T-helper 17 cell (primary cell): Measurements from ENCODE around the gene SLC6A17. TPM values are rescaled to one million over a fixed set of nuclear protein-coding genes. Genes with fewer than 3 reads are reported as not detected.

ENCODE experiments used
- ATAC-seq: fragments of 150-1000 bp; cut with Tn5 transposase; 2 replicates; pipeline ENCODE4 v1.10.0; 2021; ENCODE audit warnings: mild to moderate bottlenecking, moderate library complexity
- DNase-seq, 3 donors: peaks; one replicate each; pipeline versions ENCODE4 v3.0.0 to v3.0.0-alpha.2; 2020 to 2021
- H3K9me3 ChIP-seq: one replicate; pipeline ENCODE4 v1.7.0; 2013; ENCODE audit warnings: low read length, mild to moderate bottlenecking; ENCODE audit not compliant: control insufficient read depth, poor library complexity, severe bottlenecking
- H3K27ac Mint-ChIP-seq: one replicate; pipeline ENCODE4 v1.8.0; 2022; ENCODE audit warnings: mild to moderate bottlenecking, moderate library complexity, mixed read lengths
- H3K27me3 Mint-ChIP-seq: one replicate; pipeline ENCODE4 v1.8.0; 2022; ENCODE audit warnings: mixed read lengths
- H3K36me3 Mint-ChIP-seq: one replicate; pipeline ENCODE4 v1.8.0; 2022; ENCODE audit warnings: low read depth, mixed read lengths
- H3K4me1 Mint-ChIP-seq: one replicate; pipeline ENCODE4 v1.8.0; 2022; ENCODE audit warnings: mild to moderate bottlenecking, mixed read lengths
- H3K4me3 Mint-ChIP-seq: one replicate; pipeline ENCODE4 v1.8.0; 2022; ENCODE audit warnings: mild to moderate bottlenecking, moderate library complexity, mixed read lengths
- total RNA-seq, 4 donors: library from RNA in 2 of 4; stranded (reverse) in 2 of 4; gene quantifications; one replicate each; pipeline ENCODE4 v1.2.3 and lab custom pipeline; 2022 to 2026

Gene SLC6A17
- total RNA-seq, 2 donors from 2014 or later, result not detected

DNA sequence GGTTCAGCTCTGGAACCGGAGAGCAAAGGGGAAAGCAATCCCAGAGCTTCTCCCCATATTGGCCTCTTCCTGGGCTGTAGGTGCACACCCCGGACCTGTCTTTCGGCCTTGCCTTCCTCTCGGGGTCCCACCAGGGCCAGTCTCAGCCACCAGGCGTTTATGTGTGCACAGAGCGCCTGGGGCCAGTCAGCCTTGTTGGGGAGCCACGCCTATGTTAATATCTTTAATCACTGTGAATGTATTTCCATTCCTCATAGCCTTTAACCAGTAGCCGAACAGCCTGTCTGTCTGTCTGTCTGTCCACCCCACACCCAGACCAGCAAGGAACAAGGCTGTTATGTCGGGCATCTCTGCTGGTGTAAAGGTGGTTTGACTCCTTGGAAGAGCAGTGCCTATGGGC lies 78.6 kb downstream of the SLC6A17 start:
- Mint-ChIP-seq H3K27me3 (no peaks in the 10 kb centered on the region), H3K4me3 (no peak overlapping the region), H3K36me3 (peaks cover 6% of the 10 kb centered on the region), H3K27ac (peak overlapping the region; percentile 19), H3K4me1 (peaks cover 3% of the 10 kb centered on the region)
- DNase-seq, result no peak
- ATAC-seq, result no peak
- no peaks in the 10 kb centered on the region for H3K9me3 ChIP-seq

DNA sequence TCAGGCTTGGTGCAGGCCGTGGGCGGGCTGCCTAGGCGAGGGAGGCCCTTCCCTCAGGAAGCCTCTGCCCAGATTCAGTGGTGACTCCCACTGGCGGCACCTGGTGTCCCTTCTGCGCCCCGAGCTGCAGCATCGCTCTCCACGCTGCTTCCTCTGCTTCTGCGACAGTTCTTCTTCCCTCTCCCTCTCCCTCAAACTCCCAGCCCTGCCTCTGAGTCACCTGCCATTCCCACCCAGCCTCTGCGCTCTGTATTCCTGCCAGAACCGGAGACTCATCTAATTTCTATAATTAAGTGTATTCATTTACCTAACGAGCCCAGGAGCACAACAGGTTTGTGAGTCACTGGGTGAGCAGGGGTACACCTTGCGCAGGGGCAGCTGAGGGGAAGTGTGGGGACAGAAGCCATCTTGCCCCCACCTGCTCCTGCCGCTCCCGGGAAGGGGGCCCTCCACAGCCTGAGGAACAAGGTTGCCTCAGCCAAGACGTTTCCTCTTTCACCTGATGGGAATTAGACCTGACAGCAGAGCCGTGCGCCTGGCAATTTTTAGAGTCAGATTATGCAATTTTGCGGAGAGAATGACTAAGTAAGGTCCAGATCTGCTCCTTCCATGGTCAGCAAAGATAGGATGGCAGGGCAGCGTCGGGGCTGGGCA lies 79.2 kb downstream of the SLC6A17 start:
- DNase-seq (no peak), ATAC-seq (no peak)
- Mint-ChIP-seq H3K4me1 (peaks cover 4% of the 10 kb centered on the region), H3K27me3 (no peaks in the 10 kb centered on the region), H3K27ac (peak overlapping the region; percentile 19), H3K36me3 (peaks cover 5% of the 10 kb centered on the region), H3K4me3 (no peak overlapping the region)
- no peaks in the 10 kb centered on the region for H3K9me3 ChIP-seq

DNA sequence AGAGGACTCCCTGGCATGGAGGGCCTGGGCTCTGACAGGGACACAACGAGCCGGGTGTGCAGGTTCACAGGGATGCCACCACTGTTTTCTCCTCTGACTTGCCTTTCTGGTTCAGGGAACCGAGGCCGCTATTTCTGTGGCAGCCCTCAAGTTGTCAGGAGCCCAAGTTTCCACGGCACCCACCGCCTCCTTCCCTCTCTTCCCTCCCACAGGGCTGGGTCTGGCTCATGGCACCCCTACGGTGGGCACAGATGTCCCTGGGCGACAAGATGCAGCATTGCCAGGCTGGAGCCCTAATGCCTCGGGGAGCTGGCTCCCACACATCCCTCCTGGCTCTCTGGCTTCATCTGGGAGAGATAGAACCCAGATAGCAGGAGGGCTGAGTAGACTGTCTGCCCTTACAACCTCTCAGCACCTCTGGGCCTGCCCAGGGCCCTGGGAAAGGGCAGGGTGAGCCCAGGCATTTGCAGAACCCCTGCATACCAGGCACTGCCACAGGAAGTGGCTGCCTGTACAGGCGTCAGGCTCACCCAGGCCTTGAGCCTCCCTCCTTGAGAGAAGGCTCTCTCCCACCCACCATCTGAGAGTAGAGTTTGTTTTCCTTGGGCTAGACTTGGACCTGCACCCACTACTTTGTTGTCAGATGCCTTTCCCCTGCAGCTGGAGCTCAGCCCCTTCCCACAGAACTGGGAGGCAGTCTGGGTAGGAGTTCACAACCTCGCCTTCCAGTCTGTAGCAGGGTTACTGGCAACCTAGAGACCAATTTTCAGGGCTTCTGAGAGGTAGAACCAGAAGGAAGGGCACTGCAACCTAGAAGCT lies 80.3 kb downstream of the SLC6A17 start:
- H3K36me3 Mint-ChIP-seq, result peaks cover 5% of the 10 kb centered on the region
- DNase-seq (no peak), ATAC-seq (no peak)
- H3K27me3 Mint-ChIP-seq, result no peaks in the 10 kb centered on the region
- H3K27ac Mint-ChIP-seq, result no peak overlapping the region
- H3K4me1 Mint-ChIP-seq, result peaks cover 4% of the 10 kb centered on the region
- H3K9me3 ChIP-seq, result no peaks in the 10 kb centered on the region
- no peak overlapping the region for H3K4me3 Mint-ChIP-seq

DNA sequence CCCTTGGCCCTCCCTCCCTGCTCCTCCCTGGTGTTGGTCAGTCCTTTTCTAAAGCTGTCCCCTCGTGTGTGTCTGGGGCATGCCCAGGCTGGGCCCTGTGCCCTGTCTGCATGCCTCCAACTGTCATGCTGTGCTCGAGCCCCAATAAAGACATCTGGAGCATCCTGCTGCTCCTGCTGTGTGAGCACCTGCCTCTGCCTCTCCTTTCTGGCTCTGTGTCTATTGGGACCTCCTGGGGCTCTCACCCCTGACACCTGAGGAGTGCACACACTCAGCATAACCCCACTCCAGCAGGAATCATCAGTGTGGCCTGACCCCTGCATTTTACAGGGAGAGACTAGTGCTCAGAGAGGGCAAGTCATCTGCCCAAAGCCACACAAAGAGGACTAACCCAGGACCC lies 83.6 kb downstream of the SLC6A17 start:
- no peak overlapping the region for H3K27ac Mint-ChIP-seq

DNA sequence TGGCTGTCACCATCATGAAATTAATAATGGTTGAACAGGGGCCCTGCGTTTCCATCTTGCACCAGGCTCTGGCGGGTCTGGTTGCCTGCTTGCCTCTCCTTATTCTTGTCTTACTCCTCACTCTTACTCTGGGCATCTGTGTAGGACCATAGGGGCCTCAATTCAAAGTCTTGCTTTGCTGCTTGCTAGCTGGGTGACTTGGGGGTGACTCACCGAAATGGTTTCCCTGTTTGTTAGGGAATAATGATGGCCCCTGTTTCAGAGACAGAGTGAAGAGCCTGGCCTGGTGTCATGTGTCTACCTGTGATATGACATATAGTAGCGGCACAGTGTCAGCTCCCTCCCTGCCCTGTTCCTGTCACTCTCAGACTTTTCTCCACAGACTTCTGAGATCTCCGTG lies 84.4 kb downstream of the SLC6A17 start:
- ATAC-seq, result no peak
- Mint-ChIP-seq H3K27ac (no peak overlapping the region), H3K27me3 (no peaks in the 10 kb centered on the region), H3K36me3 (peaks cover 9% of the 10 kb centered on the region), H3K4me1 (peaks cover 3% of the 10 kb centered on the region), H3K4me3 (no peak overlapping the region)
- no peaks in the 10 kb centered on the region for H3K9me3 ChIP-seq
- DNase-seq, result no peak

More for the DNA sequence above, 83.6 kb downstream of the SLC6A17 start:
- H3K36me3 Mint-ChIP-seq, result peaks cover 8% of the 10 kb centered on the region
- DNase-seq (no peak), ATAC-seq (no peak)
- H3K4me1 Mint-ChIP-seq, result peaks cover 2% of the 10 kb centered on the region
- H3K9me3 ChIP-seq, result no peaks in the 10 kb centered on the region
- no peak overlapping the region for H3K4me3 Mint-ChIP-seq
- no peaks in the 10 kb centered on the region for H3K27me3 Mint-ChIP-seq

DNA sequence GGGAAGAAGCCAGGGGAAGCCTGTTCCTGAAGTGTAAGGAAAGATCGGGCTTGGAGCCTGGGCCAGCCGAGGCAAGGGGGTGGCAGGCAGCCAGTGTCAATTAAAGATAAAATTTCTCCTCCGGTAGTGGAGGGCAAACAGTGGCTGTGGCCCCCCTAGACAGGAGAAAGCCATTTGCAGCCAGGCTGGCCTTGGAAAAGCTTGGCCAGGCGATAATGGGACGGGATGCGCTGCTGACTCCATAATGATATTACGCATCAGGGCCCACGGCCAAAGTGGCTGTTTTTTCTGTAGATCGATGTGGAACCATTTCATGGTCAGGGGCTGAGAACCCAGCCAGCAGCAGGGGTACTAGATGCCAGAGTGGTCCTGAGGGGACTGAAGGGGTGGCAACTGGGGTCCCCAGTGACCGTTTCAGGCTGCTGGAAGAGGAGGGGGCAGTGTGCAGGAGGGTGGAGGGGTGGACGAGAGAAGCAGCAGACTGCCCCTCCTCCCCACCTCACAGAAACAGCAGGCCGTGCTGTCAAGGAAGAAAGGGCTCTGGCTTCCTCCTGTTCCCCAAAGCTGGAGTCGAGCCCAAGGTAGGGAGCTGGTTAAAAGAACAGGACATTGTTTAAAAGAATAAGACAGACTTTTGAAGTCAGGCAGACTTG lies 85.0 kb downstream of the SLC6A17 start:
- ATAC-seq, result no peak
- H3K4me1 Mint-ChIP-seq, result peaks cover 5% of the 10 kb centered on the region
- H3K27ac Mint-ChIP-seq, result no peak overlapping the region
- no peaks in the 10 kb centered on the region for H3K9me3 ChIP-seq
- DNase-seq, result no peak
- H3K36me3 Mint-ChIP-seq, result peaks cover 11% of the 10 kb centered on the region
- no peak overlapping the region for H3K4me3 Mint-ChIP-seq
- no peaks in the 10 kb centered on the region for H3K27me3 Mint-ChIP-seq

DNA sequence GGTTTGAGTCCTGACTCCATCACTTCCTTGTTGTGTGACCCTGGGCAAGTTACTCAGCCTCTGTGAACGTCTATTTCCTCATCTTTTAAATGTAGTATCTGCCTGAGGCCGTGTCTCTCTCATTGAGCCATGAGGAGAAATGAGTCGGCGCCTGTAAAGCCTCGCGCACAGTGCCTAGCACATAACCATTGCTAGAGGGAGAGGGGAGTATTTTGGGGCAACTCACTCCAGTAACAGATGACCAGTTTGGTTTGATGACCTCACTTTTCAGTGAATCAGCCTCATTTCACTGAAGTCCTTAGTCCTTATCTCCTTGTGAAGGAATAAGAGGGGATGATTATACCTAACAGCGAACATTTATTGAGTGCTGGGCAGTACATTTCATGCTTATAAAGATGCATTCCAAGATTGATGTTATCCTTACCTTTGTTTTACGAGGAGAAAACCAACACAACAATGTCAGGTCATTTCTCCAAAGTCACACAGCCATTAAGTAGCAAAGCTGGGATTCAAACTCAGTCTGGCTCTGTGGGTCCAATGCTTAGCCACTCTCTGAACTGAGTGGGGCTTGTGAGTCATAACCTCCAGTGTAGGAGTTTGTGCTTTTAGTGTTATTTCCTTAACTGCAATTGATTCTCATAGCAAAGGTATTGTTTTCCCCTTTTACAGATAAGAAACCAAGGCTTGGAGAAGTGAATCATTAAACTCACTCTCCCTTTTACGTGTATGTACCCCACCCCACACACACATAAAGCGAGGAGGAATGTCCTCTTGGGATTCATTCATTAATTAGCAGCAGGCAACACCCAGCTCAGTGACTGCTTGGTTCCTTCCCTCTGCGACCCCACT lies 85.8 kb downstream of the SLC6A17 start:
- H3K27me3 Mint-ChIP-seq, result no peaks in the 10 kb centered on the region
- no peak overlapping the region for H3K27ac Mint-ChIP-seq
- H3K4me3 Mint-ChIP-seq, result no peak overlapping the region
- ATAC-seq, result peak; percentile 37
- no peaks in the 10 kb centered on the region for H3K9me3 ChIP-seq
- DNase-seq, result no peak
- H3K4me1 Mint-ChIP-seq, result peaks cover 5% of the 10 kb centered on the region
- peaks cover 11% of the 10 kb centered on the region for H3K36me3 Mint-ChIP-seq

DNA sequence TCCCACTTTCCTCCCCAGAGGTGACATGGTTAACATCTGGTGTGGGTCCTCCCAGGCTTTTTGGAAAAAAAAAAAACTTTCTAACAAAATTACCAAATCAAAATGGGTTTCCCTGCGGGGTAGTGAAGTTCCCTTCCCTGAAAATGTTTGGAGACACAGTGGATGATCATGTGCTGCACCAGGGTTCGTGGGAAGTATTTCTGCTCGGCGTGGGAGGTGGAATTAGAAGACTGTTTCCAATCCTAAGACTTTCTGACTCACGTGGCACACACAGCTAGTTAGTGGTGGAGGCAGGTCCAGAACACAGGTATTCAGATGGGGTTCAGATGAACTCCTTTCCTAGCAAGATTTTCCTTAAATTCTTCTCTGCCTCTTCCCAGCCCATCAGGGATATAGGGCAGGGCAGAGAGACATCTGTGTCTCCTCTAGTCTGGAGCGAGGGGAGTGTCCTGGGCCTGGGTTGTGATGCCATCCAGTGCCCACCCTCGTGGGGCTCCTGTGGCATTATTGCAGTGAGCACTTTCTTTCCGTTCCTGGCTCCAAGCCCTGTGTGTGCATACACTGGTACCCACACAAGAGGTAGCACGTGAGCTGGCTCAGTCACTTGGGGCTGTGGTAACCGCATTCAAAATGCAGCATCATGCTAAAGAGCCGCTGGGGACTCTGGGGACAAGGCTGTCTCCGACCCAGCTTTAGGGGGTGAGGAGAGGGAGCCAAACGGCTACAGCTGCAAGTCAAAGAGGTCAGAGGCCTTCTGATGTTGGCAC lies 87.3 kb downstream of the SLC6A17 start:
- Mint-ChIP-seq H3K27me3 (no peaks in the 10 kb centered on the region), H3K36me3 (peaks cover 10% of the 10 kb centered on the region), H3K27ac (no peak overlapping the region), H3K4me3 (no peak overlapping the region), H3K4me1 (peaks cover 8% of the 10 kb centered on the region)
- H3K9me3 ChIP-seq, result no peaks in the 10 kb centered on the region
- DNase-seq, result no peak
- ATAC-seq, result no peak

DNA sequence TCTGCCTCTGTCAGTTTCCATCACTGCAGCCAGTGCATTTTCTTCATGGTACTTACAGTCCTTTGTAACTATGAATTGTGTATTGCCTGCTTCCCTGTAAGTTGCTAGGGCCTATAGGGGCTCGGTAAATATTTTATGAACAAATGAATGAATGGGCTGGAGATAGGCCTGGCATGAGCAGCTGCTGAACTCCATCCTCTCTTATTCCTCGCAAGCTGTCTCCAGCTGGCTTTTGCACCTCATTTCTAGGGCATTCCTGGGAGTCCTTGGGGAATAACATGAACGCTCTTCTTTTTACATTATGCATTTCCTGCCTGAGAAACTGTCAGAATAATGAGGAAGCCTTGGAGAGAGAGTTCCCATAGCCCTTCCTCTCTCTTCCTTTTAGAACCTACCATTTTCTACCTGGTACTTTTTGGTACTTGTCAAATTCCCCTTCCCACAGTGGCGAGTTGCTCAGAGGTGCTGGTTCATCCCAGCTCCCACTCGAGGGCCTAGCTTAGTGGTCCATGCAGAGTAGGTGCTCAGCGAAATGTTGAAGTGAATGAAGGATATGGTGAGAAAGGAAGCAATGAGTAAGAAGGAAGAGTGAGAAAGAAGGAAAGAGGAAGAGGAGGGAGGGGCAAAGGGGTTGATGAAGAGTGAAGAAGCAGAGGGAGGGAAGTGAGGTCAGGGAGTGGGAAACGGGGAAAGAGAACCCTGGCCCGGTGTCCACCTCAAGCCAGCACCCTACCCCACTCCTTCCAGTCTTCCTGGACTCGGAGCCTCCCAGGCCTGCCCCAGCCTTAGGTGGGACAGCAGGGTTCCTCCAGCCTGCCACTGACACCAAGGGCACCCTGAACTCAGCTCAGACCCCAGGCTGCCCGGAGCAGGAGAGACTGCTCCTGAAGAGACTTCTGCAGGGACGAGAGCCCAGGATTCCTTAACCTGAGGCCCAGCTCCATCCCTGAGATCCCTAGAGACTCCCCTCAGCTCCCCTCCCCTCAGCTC lies 89.4 kb downstream of the SLC6A17 start:
- peak overlapping the region; percentile 49 for H3K4me3 Mint-ChIP-seq
- ATAC-seq (no peak), DNase-seq (no peak)
- H3K27me3 Mint-ChIP-seq, result no peaks in the 10 kb centered on the region
- H3K9me3 ChIP-seq, result no peaks in the 10 kb centered on the region
- peaks cover 12% of the 10 kb centered on the region for H3K4me1 Mint-ChIP-seq
- H3K27ac Mint-ChIP-seq, result peak overlapping the region; percentile 79
- H3K36me3 Mint-ChIP-seq, result peaks cover 5% of the 10 kb centered on the region

DNA sequence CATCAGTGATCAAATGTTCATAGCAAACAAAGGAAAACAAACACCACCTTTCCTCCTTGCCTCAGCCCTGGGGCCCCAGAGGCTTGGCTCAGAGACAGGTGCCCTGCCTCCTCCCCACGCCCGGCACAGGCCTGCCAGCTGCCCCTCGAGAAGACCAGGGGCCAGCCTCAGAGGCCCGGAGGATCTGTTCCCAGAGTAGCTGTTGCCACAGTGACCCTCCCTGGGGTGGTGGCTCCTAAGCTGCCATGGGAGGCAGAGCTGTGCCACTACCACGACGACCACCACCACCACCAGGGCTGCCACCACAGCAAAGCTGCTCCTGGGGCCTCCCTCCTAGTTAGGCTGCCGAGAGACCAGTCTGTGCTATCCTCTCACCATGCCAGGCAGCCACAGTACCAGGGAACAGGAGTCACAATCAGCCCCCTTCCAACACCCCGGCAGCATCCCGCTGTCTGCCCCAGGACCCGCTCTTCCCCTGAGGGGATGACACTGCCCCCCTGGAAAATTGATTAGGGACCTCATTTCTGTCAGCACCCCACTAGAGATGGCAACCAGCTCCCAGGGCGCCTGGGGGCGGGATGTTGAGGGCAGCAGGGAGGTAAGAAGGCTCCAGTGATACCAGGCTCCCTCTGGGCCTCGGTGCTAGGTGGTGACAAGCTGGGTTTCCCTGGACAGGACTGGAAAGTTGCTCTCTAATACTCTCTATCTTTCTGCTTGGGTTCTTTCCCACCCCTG lies 90.3 kb downstream of the SLC6A17 start:
- no peak for ATAC-seq
- H3K9me3 ChIP-seq, result no peaks in the 10 kb centered on the region
- peak overlapping the region; percentile 67 for H3K27ac Mint-ChIP-seq
- H3K27me3 Mint-ChIP-seq, result no peaks in the 10 kb centered on the region
- no peak overlapping the region for H3K4me3 Mint-ChIP-seq
- H3K4me1 Mint-ChIP-seq, result peaks cover 12% of the 10 kb centered on the region
- DNase-seq, result no peak
- peaks cover 5% of the 10 kb centered on the region for H3K36me3 Mint-ChIP-seq

DNA sequence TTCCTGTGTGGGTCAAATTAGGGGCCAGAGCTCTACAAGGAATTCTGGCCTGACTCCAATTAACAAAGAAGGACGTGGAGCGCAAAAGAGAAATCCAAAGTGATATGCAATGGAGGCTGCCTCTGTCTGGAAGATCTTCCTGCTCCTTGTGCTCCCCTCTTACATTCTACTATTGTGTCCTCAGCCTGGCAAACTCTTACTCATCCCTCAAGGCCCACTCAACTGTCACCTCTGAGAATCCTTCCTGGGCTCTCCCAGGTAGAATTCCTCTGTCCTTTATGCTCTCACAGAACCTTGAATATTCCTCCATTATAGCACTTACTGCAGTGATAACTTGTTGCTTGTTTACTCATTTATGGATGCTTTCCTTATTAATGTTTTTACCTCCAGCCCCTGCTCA lies 91.2 kb downstream of the SLC6A17 start:
- no peaks in the 10 kb centered on the region for H3K27me3 Mint-ChIP-seq
- peak overlapping the region; percentile 47 for H3K4me3 Mint-ChIP-seq
- peaks cover 5% of the 10 kb centered on the region for H3K36me3 Mint-ChIP-seq
- ATAC-seq (no peak), DNase-seq (no peak)
- H3K27ac Mint-ChIP-seq, result peak overlapping the region; percentile 67
- H3K4me1 Mint-ChIP-seq, result peaks cover 12% of the 10 kb centered on the region
- no peaks in the 10 kb centered on the region for H3K9me3 ChIP-seq
